ENCODE measurements around the gene FAM184B. TPM values are rescaled to one million over a fixed set of nuclear protein-coding genes. Genes with fewer than 3 reads are reported as not detected.

Gene FAM184B
- total and polyA plus RNA-seq, 2 experiments from 2014 or later: 0.11 to 0.49 TPM

DNA sequence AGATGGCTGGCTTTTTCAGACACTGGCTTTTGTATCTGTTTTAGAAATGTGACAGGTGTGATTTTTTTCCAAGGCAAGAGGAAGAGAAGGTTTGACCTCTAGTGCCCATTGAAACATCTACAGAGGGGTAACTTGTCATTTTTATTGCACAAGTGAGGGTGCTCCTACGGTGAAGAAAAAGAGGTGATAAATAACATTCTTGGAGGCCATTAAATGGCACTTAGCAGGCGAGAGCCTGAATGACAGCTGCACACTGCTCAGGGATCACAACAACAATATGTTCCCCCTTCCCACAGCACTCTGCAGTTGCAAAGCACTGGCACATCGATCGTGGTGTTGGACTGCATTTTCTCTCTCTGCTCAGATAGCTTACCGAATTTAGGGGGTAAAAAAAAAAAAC, 22.9 kb downstream of the FAM184B start (continued):
- TF ChIP-seq, protein P1, sequence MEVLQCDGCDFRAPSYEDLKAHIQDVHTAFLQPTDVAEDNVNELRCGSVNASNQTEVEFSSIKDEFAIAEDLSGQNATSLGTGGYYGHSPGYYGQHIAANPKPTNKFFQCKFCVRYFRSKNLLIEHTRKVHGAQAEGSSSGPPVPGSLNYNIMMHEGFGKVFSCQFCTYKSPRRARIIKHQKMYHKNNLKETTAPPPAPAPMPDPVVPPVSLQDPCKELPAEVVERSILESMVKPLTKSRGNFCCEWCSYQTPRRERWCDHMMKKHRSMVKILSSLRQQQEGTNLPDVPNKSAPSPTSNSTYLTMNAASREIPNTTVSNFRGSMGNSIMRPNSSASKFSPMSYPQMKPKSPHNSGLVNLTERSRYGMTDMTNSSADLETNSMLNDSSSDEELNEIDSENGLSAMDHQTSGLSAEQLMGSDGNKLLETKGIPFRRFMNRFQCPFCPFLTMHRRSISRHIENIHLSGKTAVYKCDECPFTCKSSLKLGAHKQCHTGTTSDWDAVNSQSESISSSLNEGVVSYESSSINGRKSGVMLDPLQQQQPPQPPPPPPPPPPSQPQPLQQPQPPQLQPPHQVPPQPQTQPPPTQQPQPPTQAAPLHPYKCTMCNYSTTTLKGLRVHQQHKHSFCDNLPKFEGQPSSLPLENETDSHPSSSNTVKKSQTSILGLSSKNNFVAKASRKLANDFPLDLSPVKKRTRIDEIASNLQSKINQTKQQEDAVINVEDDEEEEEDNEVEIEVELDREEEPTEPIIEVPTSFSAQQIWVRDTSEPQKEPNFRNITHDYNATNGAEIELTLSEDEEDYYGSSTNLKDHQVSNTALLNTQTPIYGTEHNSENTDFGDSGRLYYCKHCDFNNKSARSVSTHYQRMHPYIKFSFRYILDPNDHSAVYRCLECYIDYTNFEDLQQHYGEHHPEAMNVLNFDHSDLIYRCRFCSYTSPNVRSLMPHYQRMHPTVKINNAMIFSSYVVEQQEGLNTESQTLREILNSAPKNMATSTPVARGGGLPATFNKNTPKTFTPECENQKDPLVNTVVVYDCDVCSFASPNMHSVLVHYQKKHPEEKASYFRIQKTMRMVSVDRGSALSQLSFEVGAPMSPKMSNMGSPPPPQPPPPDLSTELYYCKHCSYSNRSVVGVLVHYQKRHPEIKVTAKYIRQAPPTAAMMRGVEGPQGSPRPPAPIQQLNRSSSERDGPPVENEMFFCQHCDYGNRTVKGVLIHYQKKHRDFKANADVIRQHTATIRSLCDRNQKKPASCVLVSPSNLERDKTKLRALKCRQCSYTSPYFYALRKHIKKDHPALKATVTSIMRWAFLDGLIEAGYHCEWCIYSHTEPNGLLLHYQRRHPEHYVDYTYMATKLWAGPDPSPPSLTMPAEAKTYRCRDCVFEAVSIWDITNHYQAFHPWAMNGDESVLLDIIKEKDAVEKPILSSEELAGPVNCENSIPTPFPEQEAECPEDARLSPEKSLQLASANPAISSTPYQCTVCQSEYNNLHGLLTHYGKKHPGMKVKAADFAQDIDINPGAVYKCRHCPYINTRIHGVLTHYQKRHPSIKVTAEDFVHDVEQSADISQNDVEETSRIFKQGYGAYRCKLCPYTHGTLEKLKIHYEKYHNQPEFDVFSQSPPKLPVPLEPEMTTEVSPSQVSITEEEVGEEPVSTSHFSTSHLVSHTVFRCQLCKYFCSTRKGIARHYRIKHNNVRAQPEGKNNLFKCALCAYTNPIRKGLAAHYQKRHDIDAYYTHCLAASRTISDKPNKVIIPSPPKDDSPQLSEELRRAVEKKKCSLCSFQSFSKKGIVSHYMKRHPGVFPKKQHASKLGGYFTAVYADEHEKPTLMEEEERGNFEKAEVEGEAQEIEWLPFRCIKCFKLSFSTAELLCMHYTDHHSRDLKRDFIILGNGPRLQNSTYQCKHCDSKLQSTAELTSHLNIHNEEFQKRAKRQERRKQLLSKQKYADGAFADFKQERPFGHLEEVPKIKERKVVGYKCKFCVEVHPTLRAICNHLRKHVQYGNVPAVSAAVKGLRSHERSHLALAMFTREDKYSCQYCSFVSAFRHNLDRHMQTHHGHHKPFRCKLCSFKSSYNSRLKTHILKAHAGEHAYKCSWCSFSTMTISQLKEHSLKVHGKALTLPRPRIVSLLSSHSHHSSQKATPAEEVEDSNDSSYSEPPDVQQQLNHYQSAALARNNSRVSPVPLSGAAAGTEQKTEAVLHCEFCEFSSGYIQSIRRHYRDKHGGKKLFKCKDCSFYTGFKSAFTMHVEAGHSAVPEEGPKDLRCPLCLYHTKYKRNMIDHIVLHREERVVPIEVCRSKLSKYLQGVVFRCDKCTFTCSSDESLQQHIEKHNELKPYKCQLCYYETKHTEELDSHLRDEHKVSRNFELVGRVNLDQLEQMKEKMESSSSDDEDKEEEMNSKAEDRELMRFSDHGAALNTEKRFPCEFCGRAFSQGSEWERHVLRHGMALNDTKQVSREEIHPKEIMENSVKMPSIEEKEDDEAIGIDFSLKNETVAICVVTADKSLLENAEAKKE (CRISPR knock-in tag; IDR thresholded peaks at IDR 0.05): no peak
- no peak for TF ChIP-seq CREB1 (CRISPR knock-in tag; IDR thresholded peaks at IDR 0.05; ENCODE audit: low read depth)
- TF ChIP-seq POLR2AphosphoS5 (IDR thresholded peaks at IDR 0.05; ENCODE audit: low read depth): no peak
- no peak for TF ChIP-seq EZH2phosphoT487 (IDR thresholded peaks at IDR 0.05; ENCODE audit: unreplicated experiment)
- TF ChIP-seq, protein P2, sequence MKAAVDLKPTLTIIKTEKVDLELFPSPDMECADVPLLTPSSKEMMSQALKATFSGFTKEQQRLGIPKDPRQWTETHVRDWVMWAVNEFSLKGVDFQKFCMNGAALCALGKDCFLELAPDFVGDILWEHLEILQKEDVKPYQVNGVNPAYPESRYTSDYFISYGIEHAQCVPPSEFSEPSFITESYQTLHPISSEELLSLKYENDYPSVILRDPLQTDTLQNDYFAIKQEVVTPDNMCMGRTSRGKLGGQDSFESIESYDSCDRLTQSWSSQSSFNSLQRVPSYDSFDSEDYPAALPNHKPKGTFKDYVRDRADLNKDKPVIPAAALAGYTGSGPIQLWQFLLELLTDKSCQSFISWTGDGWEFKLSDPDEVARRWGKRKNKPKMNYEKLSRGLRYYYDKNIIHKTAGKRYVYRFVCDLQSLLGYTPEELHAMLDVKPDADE (IDR thresholded peaks at IDR 0.05): no peak
- no peak for TF ChIP-seq JUNB (IDR thresholded peaks at IDR 0.05; ENCODE audit: unreplicated experiment)
- TF ChIP-seq ZNF114 (CRISPR knock-in tag; IDR thresholded peaks at IDR 0.05): no peak
- TF ChIP-seq ZNF331 (CRISPR knock-in tag; IDR thresholded peaks at IDR 0.05; ENCODE audit: low read depth): no peak
- TF ChIP-seq, protein P3, sequence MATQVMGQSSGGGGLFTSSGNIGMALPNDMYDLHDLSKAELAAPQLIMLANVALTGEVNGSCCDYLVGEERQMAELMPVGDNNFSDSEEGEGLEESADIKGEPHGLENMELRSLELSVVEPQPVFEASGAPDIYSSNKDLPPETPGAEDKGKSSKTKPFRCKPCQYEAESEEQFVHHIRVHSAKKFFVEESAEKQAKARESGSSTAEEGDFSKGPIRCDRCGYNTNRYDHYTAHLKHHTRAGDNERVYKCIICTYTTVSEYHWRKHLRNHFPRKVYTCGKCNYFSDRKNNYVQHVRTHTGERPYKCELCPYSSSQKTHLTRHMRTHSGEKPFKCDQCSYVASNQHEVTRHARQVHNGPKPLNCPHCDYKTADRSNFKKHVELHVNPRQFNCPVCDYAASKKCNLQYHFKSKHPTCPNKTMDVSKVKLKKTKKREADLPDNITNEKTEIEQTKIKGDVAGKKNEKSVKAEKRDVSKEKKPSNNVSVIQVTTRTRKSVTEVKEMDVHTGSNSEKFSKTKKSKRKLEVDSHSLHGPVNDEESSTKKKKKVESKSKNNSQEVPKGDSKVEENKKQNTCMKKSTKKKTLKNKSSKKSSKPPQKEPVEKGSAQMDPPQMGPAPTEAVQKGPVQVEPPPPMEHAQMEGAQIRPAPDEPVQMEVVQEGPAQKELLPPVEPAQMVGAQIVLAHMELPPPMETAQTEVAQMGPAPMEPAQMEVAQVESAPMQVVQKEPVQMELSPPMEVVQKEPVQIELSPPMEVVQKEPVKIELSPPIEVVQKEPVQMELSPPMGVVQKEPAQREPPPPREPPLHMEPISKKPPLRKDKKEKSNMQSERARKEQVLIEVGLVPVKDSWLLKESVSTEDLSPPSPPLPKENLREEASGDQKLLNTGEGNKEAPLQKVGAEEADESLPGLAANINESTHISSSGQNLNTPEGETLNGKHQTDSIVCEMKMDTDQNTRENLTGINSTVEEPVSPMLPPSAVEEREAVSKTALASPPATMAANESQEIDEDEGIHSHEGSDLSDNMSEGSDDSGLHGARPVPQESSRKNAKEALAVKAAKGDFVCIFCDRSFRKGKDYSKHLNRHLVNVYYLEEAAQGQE (IDR thresholded peaks at IDR 0.05; ENCODE audit: unreplicated experiment): no peak
- TF ChIP-seq STAT1 (IDR thresholded peaks at IDR 0.05; ENCODE audit: unreplicated experiment): no peak

All from GM23338 (cell line).